H1 (cell line): Measurements from ENCODE around the gene USH2A. TPM values are rescaled to one million over a fixed set of nuclear protein-coding genes. Genes with fewer than 3 reads are reported as not detected.

Source experiments
- FOSL1 ChIP-seq: IDR thresholded peaks from 2 replicates; pipeline ENCODE4 v1.6.1; 2011; ENCODE audit warnings: mild to moderate bottlenecking, low read depth, low read length, moderate library complexity; ENCODE audit not compliant: insufficient read depth
- NANOG ChIP-seq: IDR thresholded peaks from 2 replicates; pipeline ENCODE4 v1.6.1; 2011; ENCODE audit warnings: low read length, low read depth, mild to moderate bottlenecking, inconsistent platforms; ENCODE audit not compliant: insufficient read depth, poor library complexity, severe bottlenecking
- polyA plus RNA-seq, 7 experiments: library from polyadenylated mRNA; depleted of rRNA in 3 of 7; stranded (reverse) in 5 of 7; unstranded in 2 of 7; fragments of >200 nt in 5 of 7; fragments of 200-250 nt in 2 of 7; gene quantifications; 1 replicate in 5 of 7; 2 replicates in 1 of 7; 4 replicates in 1 of 7; pipeline versions ENCODE4 v1.2.1 to v1.2.3, GENCODE V29; 2011 to 2013; ENCODE audit warnings: missing spikeins in 2 of 7, mixed read lengths in 2 of 7
- total RNA-seq: library from RNA; stranded (reverse); fragmentation: NEBNext Ultra II Directional; extraction: Animal tissue kit (Norgen Biotek cat#: 25700); gene quantifications from 2 replicates; pipeline ENCODE4 v1.2.1, GENCODE V29; 2021
- TF ChIP-seq, protein P1 (sequence below), 3 experiments: IDR thresholded peaks; 1 replicate in 2 of 3; 2 replicates in 1 of 3; pipeline versions ENCODE4 v1.5.1 to v1.6.1; 2011; ENCODE audit warnings: low read length in 3 of 3, mild to moderate bottlenecking in 3 of 3, inconsistent platforms in 2 of 3, low read depth in 1 of 3, moderate library complexity in 1 of 3; ENCODE audit not compliant: insufficient read depth in 1 of 3; ENCODE audit errors: control extremely low read depth in 1 of 3

The USH2A gene
- total and polyA plus RNA-seq, 2 of the 8 experiments (the other 6 are each of a cell fraction or from before 2014, with no cell fraction given): 0.02 to 0.17 TPM

GRCh38 chr1:216310776-216311175, 112.5 kb downstream of the USH2A start (continued):
- TF ChIP-seq FOSL1 (no peak), NANOG (no peak)
- TF ChIP-seq, protein P1, sequence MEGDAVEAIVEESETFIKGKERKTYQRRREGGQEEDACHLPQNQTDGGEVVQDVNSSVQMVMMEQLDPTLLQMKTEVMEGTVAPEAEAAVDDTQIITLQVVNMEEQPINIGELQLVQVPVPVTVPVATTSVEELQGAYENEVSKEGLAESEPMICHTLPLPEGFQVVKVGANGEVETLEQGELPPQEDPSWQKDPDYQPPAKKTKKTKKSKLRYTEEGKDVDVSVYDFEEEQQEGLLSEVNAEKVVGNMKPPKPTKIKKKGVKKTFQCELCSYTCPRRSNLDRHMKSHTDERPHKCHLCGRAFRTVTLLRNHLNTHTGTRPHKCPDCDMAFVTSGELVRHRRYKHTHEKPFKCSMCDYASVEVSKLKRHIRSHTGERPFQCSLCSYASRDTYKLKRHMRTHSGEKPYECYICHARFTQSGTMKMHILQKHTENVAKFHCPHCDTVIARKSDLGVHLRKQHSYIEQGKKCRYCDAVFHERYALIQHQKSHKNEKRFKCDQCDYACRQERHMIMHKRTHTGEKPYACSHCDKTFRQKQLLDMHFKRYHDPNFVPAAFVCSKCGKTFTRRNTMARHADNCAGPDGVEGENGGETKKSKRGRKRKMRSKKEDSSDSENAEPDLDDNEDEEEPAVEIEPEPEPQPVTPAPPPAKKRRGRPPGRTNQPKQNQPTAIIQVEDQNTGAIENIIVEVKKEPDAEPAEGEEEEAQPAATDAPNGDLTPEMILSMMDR (IDR thresholded peaks at IDR 0.05; ENCODE audit: control extremely low read depth in 1 of 3, insufficient read depth in 1 of 3, low read depth in 1 of 3, low read length in 3 of 3): peak in 2 of 3 experiments; percentile 84 to 85; a peak in 3 of 4 replicates
